Astrocyte of the cerebellum (primary cell): ENCODE results near the gene SEMA5A.

Experiments used
- DNase-seq: peaks from one replicate; pipeline ENCODE4 v3.0.0-alpha.2; 2011; ENCODE audit warnings: low read depth
- H3K4me3 ChIP-seq: 2 replicates; pipeline ENCODE4 v1.5.1; 2011; ENCODE audit warnings: mild to moderate bottlenecking, low read depth, low read length, moderate library complexity
- in situ Hi-C: cut with HindIII; loops from 2 replicates; pipeline ENCODE4 v1.10.0; 2017; ENCODE audit warnings: low sequenced_read_pairs
- TF ChIP-seq, protein P1 (sequence below): IDR thresholded peaks from 2 replicates; pipeline ENCODE4 v1.5.1; 2012; ENCODE audit warnings: low read length, low read depth, moderate library complexity, mild to moderate bottlenecking; ENCODE audit errors: missing control alignments

The SEMA5A gene

DNA sequence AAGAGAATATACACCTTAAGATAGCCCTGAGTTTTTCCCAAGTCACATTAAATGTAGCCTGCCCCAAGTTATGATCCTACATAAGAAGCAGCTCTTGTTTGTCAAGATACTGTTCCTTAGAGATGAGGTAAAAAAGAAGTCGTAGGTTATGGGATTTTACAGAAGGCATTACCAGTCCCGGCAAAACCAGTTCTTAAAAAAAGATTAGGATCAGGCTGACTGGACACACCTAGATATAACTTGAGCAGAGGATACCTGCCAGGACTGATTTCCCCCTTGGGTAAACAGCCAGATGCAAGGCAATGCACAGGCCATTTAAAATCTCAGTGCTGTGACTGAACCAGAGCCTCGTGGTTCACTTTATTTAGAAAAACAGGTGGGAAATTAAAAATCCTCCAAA, 14.1 kb upstream of the SEMA5A start:
- in situ Hi-C loops: no loop called here
- TF ChIP-seq, protein P1, sequence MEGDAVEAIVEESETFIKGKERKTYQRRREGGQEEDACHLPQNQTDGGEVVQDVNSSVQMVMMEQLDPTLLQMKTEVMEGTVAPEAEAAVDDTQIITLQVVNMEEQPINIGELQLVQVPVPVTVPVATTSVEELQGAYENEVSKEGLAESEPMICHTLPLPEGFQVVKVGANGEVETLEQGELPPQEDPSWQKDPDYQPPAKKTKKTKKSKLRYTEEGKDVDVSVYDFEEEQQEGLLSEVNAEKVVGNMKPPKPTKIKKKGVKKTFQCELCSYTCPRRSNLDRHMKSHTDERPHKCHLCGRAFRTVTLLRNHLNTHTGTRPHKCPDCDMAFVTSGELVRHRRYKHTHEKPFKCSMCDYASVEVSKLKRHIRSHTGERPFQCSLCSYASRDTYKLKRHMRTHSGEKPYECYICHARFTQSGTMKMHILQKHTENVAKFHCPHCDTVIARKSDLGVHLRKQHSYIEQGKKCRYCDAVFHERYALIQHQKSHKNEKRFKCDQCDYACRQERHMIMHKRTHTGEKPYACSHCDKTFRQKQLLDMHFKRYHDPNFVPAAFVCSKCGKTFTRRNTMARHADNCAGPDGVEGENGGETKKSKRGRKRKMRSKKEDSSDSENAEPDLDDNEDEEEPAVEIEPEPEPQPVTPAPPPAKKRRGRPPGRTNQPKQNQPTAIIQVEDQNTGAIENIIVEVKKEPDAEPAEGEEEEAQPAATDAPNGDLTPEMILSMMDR: no peak
- DNase-seq: no peak
- H3K4me3 ChIP-seq: no peak overlapping the region

DNA sequence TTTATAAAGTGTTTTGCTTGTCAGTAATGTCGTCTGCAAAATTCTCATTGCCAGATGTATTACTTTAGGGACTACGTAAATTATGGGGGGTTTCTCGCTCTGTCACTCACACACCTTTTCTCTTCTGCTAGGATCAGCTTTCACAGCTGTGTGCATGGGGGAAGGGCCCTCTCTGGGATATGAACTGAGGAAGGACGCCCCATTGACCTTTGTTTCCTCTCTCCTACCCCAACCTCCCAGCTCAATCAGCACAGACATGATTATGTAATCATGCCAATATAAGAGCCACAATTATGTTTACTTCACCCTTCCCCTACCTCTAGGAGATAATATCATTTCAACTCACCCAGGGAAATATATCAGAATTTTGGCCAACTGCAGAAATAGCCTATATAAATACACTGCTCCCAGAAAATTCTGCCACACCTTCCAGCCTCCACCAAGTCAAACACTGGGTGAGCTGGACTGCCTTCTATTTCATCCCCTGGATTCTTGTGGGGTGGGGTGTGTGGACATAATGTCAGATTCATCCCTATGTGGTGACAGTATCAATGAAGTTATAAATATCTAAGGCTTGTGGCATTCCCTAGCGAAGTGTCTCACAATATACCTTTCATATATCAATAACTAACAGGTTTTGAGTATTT, 12.6 kb upstream of the SEMA5A start:
- in situ Hi-C loops: no loop called here
- TF ChIP-seq, protein P1: no peak
- H3K4me3 ChIP-seq: no peak overlapping the region
- DNase-seq: no peak

DNA sequence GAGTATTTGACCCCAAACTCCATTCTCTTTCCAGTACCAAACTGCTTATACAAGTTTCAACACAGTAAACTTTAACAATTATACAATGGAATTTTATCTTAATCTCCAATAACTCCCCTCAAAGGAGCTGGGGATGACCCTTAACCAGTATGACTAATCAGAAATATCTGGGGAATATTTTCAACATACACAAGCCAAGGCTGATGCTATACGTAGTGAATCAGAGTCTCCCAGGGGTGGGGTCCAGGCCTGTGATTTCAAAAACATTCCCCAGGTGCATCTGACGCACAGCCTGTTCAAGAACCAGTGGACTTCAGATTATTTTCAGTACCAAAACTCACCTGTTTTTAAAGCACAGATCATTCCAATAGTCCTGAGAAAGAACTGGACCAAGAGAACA, 11.8 kb upstream of the SEMA5A start:
- H3K4me3 ChIP-seq: no peak overlapping the region
- no peak for DNase-seq
- TF ChIP-seq, protein P1: no peak
- in situ Hi-C loops: no loop called here

DNA sequence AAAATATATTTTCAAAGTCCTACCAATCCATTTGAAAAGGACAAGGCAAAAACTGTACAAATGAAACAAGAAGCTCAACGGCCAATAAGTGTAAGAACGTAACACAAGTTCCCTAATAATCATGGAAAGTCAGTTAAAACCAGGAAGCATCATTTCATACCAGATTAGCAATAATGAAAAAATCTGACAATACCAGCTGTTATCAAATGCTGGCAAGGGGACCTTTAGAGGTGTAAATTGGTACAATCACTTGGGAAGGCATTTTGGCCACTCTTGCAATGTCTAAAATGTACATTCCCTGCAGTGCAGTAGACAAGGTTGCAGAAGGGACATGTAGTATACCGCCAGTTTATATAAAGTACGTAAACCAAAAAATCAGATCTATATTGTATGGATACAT, 10.1 kb upstream of the SEMA5A start:
- TF ChIP-seq, protein P1: no peak
- DNase-seq: no peak
- no peak overlapping the region for H3K4me3 ChIP-seq
- in situ Hi-C loops: no loop called here

DNA sequence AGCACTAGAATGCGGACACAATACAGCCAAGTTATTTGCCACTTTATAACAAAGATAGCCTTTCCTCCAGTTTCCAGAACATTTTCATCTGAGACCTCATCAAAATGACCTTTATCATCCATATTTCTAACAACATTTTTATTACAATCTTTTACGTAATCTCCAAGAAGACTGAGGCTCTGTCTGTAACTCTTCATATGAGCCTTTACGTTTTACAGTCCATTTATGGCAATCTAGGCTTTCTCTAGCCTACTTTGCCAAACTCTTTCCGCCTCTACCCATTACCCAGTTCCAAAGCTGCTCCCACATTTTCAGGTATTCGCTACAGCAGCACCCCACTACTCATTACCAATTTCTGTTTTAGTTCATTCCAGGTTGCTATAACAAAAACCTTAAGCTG, 8.2 kb upstream of the SEMA5A start:
- in situ Hi-C loops: no loop called here
- TF ChIP-seq, protein P1: no peak
- no peak for DNase-seq
- H3K4me3 ChIP-seq: no peak overlapping the region

DNA sequence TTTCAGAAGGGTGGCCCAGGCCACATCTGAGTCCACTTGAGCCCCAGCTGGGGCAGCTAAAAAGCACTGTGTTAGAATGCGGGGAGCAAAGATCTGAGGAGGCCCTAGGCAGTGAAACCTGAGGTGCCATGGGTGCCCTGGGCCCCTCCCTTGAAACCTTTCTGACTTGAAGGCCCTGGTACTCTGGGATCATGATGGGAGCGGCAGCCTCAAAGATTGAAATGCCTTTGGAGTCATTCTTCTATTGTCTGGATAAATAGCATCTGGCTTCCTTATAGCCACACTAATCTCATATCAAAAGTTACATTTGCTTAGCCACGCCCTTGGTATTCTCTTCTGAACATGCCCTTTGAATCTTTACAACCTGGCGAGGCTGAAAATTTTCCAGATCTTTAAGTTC, 7.7 kb upstream of the SEMA5A start:
- in situ Hi-C loops: no loop called here
- no peak for DNase-seq

More for the DNA sequence above, 7.7 kb upstream of the SEMA5A start:
- H3K4me3 ChIP-seq: no peak overlapping the region
- TF ChIP-seq, protein P1: no peak
